ENCODE results near the gene CBLN3. TPM values are rescaled to one million over a fixed set of nuclear protein-coding genes. Genes with fewer than 3 reads are reported as not detected.
"Not testable (repeated sequence)": the region's sequence is repeated elsewhere in the genome, so short reads cannot be mapped to it uniquely, and the experiment has no call there.

CBLN3 gene
- total RNA-seq, 1 experiment from 2014 or later: 1.1 TPM

DNA sequence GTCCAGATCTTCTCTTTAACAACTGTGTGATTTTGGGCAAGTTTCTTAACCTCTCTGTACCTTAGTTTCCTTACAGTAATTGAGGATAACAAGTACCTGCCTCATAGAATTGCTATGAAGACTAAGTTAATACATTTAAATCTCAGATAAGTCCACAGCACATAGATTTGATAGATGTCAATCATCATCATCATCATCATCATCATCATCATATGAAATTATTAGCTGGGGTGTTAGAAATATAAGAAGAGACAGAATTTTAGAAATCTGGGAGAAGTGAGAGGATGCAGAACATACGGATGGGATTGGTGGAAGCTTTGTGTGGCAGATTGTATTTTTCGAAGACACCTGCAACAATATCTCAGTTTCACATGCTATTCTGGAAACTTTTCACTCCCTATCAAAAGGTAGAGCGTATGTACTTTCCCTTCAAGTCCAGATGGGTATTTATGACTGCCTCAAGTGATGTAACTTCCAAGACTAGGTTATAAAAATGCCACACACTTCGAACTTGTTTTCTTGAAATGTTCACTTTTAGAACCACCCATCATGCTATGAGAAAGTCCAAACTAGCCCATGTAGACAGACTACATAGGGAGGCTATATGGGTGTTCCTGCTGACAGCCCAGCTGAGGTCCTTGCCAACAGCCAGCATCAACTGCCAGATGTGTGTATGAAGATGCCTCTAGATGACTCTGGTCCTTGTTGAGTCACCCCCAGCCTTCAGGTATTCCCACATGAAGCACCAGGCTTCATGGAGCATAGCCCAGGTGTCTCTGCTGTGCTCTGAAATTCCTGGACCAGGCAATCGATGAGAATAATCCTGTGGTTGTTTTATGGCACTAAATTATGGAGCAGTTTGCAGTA lies 33.8 kb upstream of the CBLN3 start:
- Histone ChIP-seq H3K79me2 (ENCODE audit: low read length) (no peaks in the 10 kb centered on the region), H3K4me2 (ENCODE audit: low read depth, low read length, poor library complexity, severe bottlenecking) (no peak overlapping the region)

DNA sequence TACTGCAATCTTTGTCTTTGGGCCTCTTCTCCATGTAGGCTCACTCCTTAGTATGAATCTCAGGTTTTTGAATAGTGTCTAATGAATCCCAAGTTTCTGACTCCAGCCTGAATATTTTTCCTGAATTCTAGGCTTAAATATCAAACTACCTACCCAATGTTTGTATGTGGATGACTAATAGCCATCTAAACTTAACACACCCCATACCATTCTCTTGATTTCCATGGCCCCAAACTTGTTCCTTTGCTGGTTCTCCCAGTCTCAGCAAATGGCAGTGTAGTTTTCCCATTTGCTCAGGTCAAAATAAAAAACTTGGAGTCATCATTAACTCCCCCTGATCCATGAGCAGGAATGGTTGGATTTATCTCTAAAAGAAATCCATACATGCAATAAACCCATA lies 31.9 kb upstream of the CBLN3 start:
- Histone ChIP-seq H3K79me2 (ENCODE audit: low read length) (no peaks in the 10 kb centered on the region), H3K4me2 (ENCODE audit: low read depth, low read length, poor library complexity, severe bottlenecking) (no peak overlapping the region), H3K4me3 (ENCODE audit: low read length) (no peak overlapping the region), H3K4me1 (ENCODE audit: low read length) (peaks cover 13% of the 10 kb centered on the region), H3K9me2 (replicated peaks; ENCODE audit: insufficient read depth, low read length) (no peaks in the 10 kb centered on the region), H4K20me1 (ENCODE audit: insufficient read depth, low read depth, low read length) (no peaks in the 10 kb centered on the region), H3K9me3 (ENCODE audit: low read length) (no peaks in the 10 kb centered on the region), H3K27ac (ENCODE audit: low read length) (no peak overlapping the region), H3K27me3 (ENCODE audit: low read length) (no peaks in the 10 kb centered on the region), H2AFZ (ENCODE audit: low read length) (no peak overlapping the region), H3K36me3 (ENCODE audit: insufficient read depth, low read length) (no peaks in the 10 kb centered on the region), H3K9ac (ENCODE audit: low read length) (no peak overlapping the region)
- no peak for DNase-seq

More for the DNA sequence above, 33.8 kb upstream of the CBLN3 start:
- no peaks in the 10 kb centered on the region for H3K27me3 ChIP-seq (ENCODE audit: low read length)
- no peaks in the 10 kb centered on the region for H3K36me3 ChIP-seq (ENCODE audit: insufficient read depth, low read length)
- H3K9ac ChIP-seq (ENCODE audit: low read length): no peak overlapping the region
- no peaks in the 10 kb centered on the region for H3K9me2 ChIP-seq (replicated peaks; ENCODE audit: insufficient read depth, low read length)
- no peaks in the 10 kb centered on the region for H3K9me3 ChIP-seq (ENCODE audit: low read length)
- H3K4me3 ChIP-seq (ENCODE audit: low read length): no peak overlapping the region
- no peak overlapping the region for H2AFZ ChIP-seq (ENCODE audit: low read length)
- peaks cover 13% of the 10 kb centered on the region for H3K4me1 ChIP-seq (ENCODE audit: low read length)
- H4K20me1 ChIP-seq (ENCODE audit: insufficient read depth, low read depth, low read length): no peaks in the 10 kb centered on the region
- DNase-seq: no peak
- no peak overlapping the region for H3K27ac ChIP-seq (ENCODE audit: low read length)

DNA sequence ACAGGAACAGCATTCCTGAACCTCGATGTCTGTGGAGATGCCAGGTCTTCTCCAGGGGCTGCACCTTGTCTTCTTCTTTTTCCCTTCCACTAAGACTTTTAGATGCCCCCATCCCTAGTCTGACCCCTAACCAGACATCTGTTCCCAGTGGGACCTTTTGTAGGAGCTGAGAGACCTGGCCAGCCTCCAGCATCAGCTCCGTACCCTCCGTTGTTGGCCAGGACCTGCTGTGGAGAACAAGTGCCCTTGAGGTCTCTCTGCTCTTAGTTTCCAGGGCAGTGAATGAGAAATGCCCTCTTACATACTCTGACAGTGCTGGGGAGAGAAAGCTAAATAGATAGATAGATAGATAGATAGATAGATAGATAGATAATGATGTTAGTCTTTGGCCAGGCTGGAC lies 29.9 kb upstream of the CBLN3 start:
- Histone ChIP-seq H4K20me1 (ENCODE audit: insufficient read depth, low read depth, low read length) (no peaks in the 10 kb centered on the region), H3K9me2 (replicated peaks; ENCODE audit: insufficient read depth, low read length) (no peaks in the 10 kb centered on the region), H3K79me2 (ENCODE audit: low read length) (no peaks in the 10 kb centered on the region), H3K9ac (ENCODE audit: low read length) (no peak overlapping the region), H3K4me3 (ENCODE audit: low read length) (no peak overlapping the region), H2AFZ (ENCODE audit: low read length) (no peak overlapping the region), H3K4me1 (ENCODE audit: low read length) (peaks cover 8% of the 10 kb centered on the region), H3K4me2 (ENCODE audit: low read depth, low read length, poor library complexity, severe bottlenecking) (no peak overlapping the region), H3K27me3 (ENCODE audit: low read length) (no peaks in the 10 kb centered on the region), H3K36me3 (ENCODE audit: insufficient read depth, low read length) (0 out of 2 replicates have a peak, but pooled peaks cover 4% of the 10 kb centered on the region), H3K27ac (ENCODE audit: low read length) (no peak overlapping the region), H3K9me3 (ENCODE audit: low read length) (peaks cover 4% of the 10 kb centered on the region)
- no peak for DNase-seq

DNA sequence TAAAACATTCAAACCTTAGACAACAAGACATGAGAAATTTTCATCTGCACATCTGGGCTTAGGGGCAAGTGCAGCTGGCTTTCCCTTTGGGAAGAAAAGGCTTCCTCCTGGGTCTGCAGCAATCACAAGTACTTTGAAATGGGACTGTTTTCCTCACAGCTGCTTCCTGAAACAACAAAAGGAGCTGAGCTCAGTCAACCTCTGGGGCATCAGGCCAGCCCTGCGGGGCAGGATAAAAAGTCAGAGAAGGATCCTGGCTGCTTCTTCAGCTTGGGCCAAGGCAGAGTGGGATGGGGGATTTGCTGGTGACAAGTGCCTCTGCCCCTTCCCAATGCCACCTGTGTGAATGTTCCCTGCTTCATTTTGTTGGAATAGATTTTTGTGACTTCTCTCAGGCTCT lies 29.3 kb upstream of the CBLN3 start:
- no peak for DNase-seq

DNA sequence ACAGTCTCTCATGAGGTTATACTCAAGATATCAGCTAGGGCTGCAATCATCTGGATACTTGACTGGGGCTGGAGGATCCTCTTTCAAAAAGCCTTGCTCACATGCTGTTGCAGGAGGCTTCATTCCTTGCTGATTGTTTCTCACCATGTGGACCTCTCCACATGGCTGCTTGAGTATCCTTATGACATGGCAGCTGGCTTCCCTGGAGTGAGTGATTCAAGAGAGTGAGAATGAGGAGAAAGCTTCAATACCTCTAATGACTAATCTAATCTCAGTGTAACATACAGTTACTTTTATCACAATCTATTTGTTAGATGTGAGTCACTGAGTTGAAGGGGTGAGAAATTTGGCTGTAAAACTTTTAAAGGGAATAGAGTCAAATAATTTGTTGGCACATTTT lies 27.5 kb upstream of the CBLN3 start:
- Histone ChIP-seq H3K36me3 (ENCODE audit: insufficient read depth, low read length) (peaks cover 12% of the 10 kb centered on the region; the same call in 1 of the 2 replicates), H3K27ac (ENCODE audit: low read length) (no peak overlapping the region), H3K4me1 (ENCODE audit: low read length) (no peaks in the 10 kb centered on the region), H4K20me1 (ENCODE audit: insufficient read depth, low read depth, low read length) (no peaks in the 10 kb centered on the region), H3K27me3 (ENCODE audit: low read length) (no peaks in the 10 kb centered on the region), H3K4me3 (ENCODE audit: low read length) (no peak overlapping the region), H3K4me2 (ENCODE audit: low read depth, low read length, poor library complexity, severe bottlenecking) (no peak overlapping the region), H3K9me2 (replicated peaks; ENCODE audit: insufficient read depth, low read length) (no peaks in the 10 kb centered on the region), H2AFZ (ENCODE audit: low read length) (no peak overlapping the region), H3K9me3 (ENCODE audit: low read length) (peaks cover 8% of the 10 kb centered on the region), H3K79me2 (ENCODE audit: low read length) (no peaks in the 10 kb centered on the region), H3K9ac (ENCODE audit: low read length) (no peak overlapping the region)
- DNase-seq: no peak

More for the DNA sequence above, 29.3 kb upstream of the CBLN3 start:
- H2AFZ ChIP-seq (ENCODE audit: low read length): no peak overlapping the region
- no peaks in the 10 kb centered on the region for H3K27me3 ChIP-seq (ENCODE audit: low read length)
- H3K79me2 ChIP-seq (ENCODE audit: low read length): no peaks in the 10 kb centered on the region
- H3K4me2 ChIP-seq (ENCODE audit: low read depth, low read length, poor library complexity, severe bottlenecking): no peak overlapping the region
- no peak overlapping the region for H3K4me3 ChIP-seq (ENCODE audit: low read length)
- no peaks in the 10 kb centered on the region for H3K9me2 ChIP-seq (replicated peaks; ENCODE audit: insufficient read depth, low read length)
- no peak overlapping the region for H3K27ac ChIP-seq (ENCODE audit: low read length)
- H3K36me3 ChIP-seq (ENCODE audit: insufficient read depth, low read length): peaks cover 10% of the 10 kb centered on the region; the same call in 1 of the 2 replicates
- H3K9me3 ChIP-seq (ENCODE audit: low read length): peaks cover 8% of the 10 kb centered on the region
- H4K20me1 ChIP-seq (ENCODE audit: insufficient read depth, low read depth, low read length): no peaks in the 10 kb centered on the region
- no peak overlapping the region for H3K9ac ChIP-seq (ENCODE audit: low read length)
- H3K4me1 ChIP-seq (ENCODE audit: low read length): peaks cover 3% of the 10 kb centered on the region

DNA sequence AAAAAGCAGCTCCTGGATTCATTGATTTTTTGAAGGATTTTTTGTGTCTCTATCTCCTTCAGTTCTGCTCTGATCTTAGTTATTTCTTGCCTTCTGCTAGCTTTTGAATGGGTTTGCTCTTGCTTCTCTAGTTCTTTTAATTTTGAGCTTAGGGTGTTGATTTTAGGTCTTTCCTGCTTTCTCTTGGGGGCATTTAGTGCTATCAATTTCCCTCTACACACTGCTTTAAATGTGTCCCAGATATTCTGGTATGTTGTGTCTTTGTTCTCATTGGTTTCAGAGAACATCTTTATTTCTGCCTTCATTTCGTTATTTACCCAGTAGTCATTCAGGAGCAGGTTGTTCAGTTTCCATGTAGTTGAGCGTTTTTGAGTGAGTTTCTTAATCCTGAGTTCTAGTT lies 21.4 kb upstream of the CBLN3 start:
- not testable (repeated sequence) for H3K79me2 ChIP-seq (ENCODE audit: low read length); H4K20me1 ChIP-seq (ENCODE audit: insufficient read depth, low read depth, low read length); DNase-seq; H3K9me3 ChIP-seq (ENCODE audit: low read length); H3K4me1 ChIP-seq (ENCODE audit: low read length); H3K4me2 ChIP-seq (ENCODE audit: low read depth, low read length, poor library complexity, severe bottlenecking); H3K9ac ChIP-seq (ENCODE audit: low read length); H3K27ac ChIP-seq (ENCODE audit: low read length); H3K9me2 ChIP-seq (replicated peaks; ENCODE audit: insufficient read depth, low read length); H3K4me3 ChIP-seq (ENCODE audit: low read length); H2AFZ ChIP-seq (ENCODE audit: low read length); H3K27me3 ChIP-seq (ENCODE audit: low read length)
- H3K36me3 ChIP-seq (ENCODE audit: insufficient read depth, low read length): peaks cover 12% of the 10 kb centered on the region; the same call in 1 of the 2 replicates

DNA sequence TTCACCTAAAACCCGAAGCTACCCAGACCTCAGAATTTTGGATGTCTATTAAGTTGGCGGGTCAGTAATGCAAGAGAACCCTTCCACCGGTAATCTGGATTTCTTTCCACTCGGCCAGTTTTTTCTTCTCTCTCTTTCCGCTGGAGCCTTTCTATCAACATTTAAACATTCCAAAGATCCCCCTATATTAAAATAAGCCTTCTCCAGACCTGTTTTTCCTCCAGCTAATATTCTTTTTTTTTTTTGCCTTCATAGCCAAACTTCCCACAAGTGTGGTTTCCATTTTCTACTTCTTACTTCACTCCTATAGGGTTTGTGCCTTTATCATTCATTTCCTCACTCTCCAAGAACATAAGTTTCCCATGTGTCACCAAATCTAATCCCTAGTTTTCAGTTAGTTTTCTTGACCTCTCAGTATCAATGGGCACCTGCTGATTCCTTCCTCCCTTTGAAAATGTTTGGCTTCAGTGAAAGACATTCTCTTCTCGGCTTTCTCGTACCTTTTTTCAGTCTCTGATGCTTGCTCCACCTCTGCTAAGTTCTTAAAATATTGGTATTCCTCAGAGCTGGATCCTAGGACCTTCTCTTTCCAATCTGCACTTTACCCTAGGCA lies 13.7 kb upstream of the CBLN3 start:
- peak overlapping the region; percentile 79 for H3K4me2 ChIP-seq (ENCODE audit: low read depth, low read length, poor library complexity, severe bottlenecking)
- H3K79me2 ChIP-seq (ENCODE audit: low read length): peaks cover 33% of the 10 kb centered on the region
- H3K4me1 ChIP-seq (ENCODE audit: low read length): peaks cover 19% of the 10 kb centered on the region
- no peaks in the 10 kb centered on the region for H3K9me3 ChIP-seq (ENCODE audit: low read length)
- H3K9ac ChIP-seq (ENCODE audit: low read length): peak overlapping the region; percentile 74
- H3K27ac ChIP-seq (ENCODE audit: low read length): peak overlapping the region; percentile 58
- H3K4me3 ChIP-seq (ENCODE audit: low read length): peak overlapping the region; percentile 81
- H3K9me2 ChIP-seq (replicated peaks; ENCODE audit: insufficient read depth, low read length): no peaks in the 10 kb centered on the region
- peaks cover 25% of the 10 kb centered on the region; the same call in 1 of the 2 replicates for H3K36me3 ChIP-seq (ENCODE audit: insufficient read depth, low read length)
- H3K27me3 ChIP-seq (ENCODE audit: low read length): no peaks in the 10 kb centered on the region
- H2AFZ ChIP-seq (ENCODE audit: low read length): no peak overlapping the region
- H4K20me1 ChIP-seq (ENCODE audit: insufficient read depth, low read depth, low read length): no peaks in the 10 kb centered on the region
- no peak for DNase-seq

DNA sequence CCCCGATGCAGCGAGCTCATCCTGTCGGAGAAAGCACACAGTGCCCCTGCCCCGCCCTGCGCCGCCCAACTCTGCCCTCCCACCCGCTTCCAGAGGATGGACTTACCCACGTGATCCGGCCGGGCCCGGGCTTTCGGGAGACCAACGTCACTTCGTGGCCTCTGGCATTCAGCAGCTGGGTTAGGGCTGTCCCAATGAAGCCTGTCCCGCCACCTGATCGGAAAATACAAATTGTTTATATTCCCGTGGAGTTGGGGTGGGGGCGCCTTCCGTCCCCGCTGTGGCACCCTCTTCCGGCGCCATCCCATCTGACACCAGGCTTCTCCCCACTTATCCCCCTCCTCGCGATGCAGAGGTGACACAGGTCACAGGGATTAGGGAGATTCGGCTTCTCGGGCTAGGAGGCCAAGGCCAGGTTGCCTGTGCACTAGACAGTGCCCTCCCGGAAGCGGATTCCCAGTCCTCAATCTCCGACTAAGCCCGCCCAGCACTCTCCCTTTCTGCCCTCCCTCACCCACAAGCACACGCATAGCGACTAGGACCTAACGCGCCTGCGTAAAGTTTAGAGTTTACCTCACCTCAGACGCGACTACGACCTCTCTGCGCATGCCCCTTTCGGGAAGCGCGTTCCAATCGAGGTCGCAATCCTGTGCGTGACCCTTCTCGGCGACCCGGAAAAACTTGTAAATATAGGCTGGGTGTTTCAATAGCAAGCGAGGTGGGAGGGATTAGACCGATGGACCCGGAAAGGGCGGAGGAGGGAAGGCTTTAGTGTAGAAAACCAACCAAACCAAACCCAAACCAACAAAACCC lies 13.0 kb upstream of the CBLN3 start, which contains the start of gene SDR39U1:
Gene SDR39U1, minus strand, starts transcription at position 537 of the 813 bp plus-strand sequence. Its CDS starts 7 bp downstream, at position 530.
- no peaks in the 10 kb centered on the region for H3K9me2 ChIP-seq (replicated peaks; ENCODE audit: insufficient read depth, low read length)

More for the DNA sequence above, 13.0 kb upstream of the CBLN3 start, which contains the start of gene SDR39U1:
- no peaks in the 10 kb centered on the region for H3K9me3 ChIP-seq (ENCODE audit: low read length)
- peak; percentile 100 for DNase-seq
- peak within 1 kb of the TSS; percentile 89 for H3K9ac ChIP-seq (ENCODE audit: low read length)
- H3K79me2 ChIP-seq (ENCODE audit: low read length): peaks cover 33% of the 10 kb centered on the region
- H3K4me1 ChIP-seq (ENCODE audit: low read length): peaks cover 26% of the 10 kb centered on the region
- no peaks in the 10 kb centered on the region for H4K20me1 ChIP-seq (ENCODE audit: insufficient read depth, low read depth, low read length)
- H3K27me3 ChIP-seq (ENCODE audit: low read length): no peaks in the 10 kb centered on the region
- peaks cover 27% of the 10 kb centered on the region; the same call in 1 of the 2 replicates for H3K36me3 ChIP-seq (ENCODE audit: insufficient read depth, low read length)
- peak within 1 kb of the TSS; percentile 72; the same call in 1 of the 2 replicates for H2AFZ ChIP-seq (ENCODE audit: low read length)
- H3K27ac ChIP-seq (ENCODE audit: low read length): peak within 1 kb of the TSS; percentile 83
- H3K4me3 ChIP-seq (ENCODE audit: low read length): peak within 1 kb of the TSS; percentile 81
- H3K4me2 ChIP-seq (ENCODE audit: low read depth, low read length, poor library complexity, severe bottlenecking): peak within 1 kb of the TSS; percentile 79
